Kidney (tissue), 14 donors: ENCODE data around the gene MAML2. TPM values are rescaled to one million over a fixed set of nuclear protein-coding genes. Genes with fewer than 3 reads are reported as not detected.
A peak's percentile ranks its signal among the peaks of the same experiment; 100 is the strongest.

ENCODE experiments used
- DNase-seq, 5 donors: peaks; one replicate each; pipeline ENCODE4 v3.0.0-alpha.2; 2013 to 2020
- FAIRE-seq: peaks from 2 replicates; lab custom pipeline; 2012; peaks lifted over from hg19 to GRCh38; lab: Jason Lieb, UNC
- H3K27ac ChIP-seq, 2 donors: one replicate each; pipeline ENCODE4 v1.7.0; 2013; ENCODE audit warnings: low read depth in 2 of 2, low read length in 2 of 2, inconsistent platforms in 1 of 2
- H3K27me3 ChIP-seq: one replicate; pipeline ENCODE4 v1.7.1; 2013; ENCODE audit warnings: low read length, inconsistent platforms; ENCODE audit not compliant: control insufficient read depth, insufficient read depth
- H3K36me3 ChIP-seq, 3 donors: one replicate each; pipeline versions ENCODE4 v1.7.0 to v1.7.1; 2013; ENCODE audit warnings: low read length in 3 of 3, control low read depth in 1 of 3, inconsistent platforms in 1 of 3; ENCODE audit not compliant: insufficient read depth in 3 of 3, control insufficient read depth in 2 of 3
- H3K4me1 ChIP-seq, 3 donors: one replicate each; pipeline versions ENCODE4 v1.7.0 to v1.7.1; 2013; ENCODE audit warnings: low read length in 3 of 3, inconsistent platforms in 1 of 3, low read depth in 1 of 3; ENCODE audit not compliant: control insufficient read depth in 2 of 3, insufficient read depth in 2 of 3
- H3K4me3 ChIP-seq, 3 donors: one replicate each; pipeline versions ENCODE4 v1.7.0 to v1.8.1; 2013; ENCODE audit warnings: low read length in 3 of 3, control low read depth in 1 of 3, inconsistent platforms in 1 of 3
- H3K9ac ChIP-seq, 3 donors: one replicate each; pipeline versions ENCODE4 v1.7.0 to v1.7.1; 2013; ENCODE audit warnings: low read length in 3 of 3, control low read depth in 1 of 3, inconsistent platforms in 1 of 3
- H3K9me3 ChIP-seq, 3 donors: one replicate each; pipeline versions ENCODE4 v1.7.0 to v1.7.1; 2013; ENCODE audit warnings: low read length in 3 of 3, control low read depth in 1 of 3, inconsistent platforms in 1 of 3; ENCODE audit not compliant: control insufficient read depth in 2 of 3, insufficient read depth in 1 of 3
- intact Hi-C: fragments of 100-400 bp; cut with DNase I; formaldehyde crosslinking; loops from one replicate; pipeline ENCODE4 v1.11.1; 2022
- polyA plus RNA-seq: library from polyadenylated mRNA; stranded (reverse); fragments of 350-450 nt; fragmentation: Illumina TruSeq; extraction: RNeasy Lipid Tissue Mini Kit (QIAGEN cat#74804); gene quantifications from one replicate; pipeline ENCODE4 v1.2.3, GENCODE V29; 2014; ENCODE audit warnings: low read depth, low replicate concordance; ENCODE audit not compliant: insufficient read depth
- total RNA-seq: library from RNA; stranded (reverse); fragmentation: NEBNext Ultra II Directional; extraction: Animal tissue kit (Norgen Biotek cat#: 25700); gene quantifications from one replicate; pipeline ENCODE4 v1.2.1, GENCODE V29; 2021
- TF ChIP-seq, protein P1 (sequence below): IDR thresholded peaks from 3 replicates; pipeline ENCODE4 v1.5.1; 2012; ENCODE audit warnings: mild to moderate bottlenecking, moderate library complexity, borderline replicate concordance; ENCODE audit not compliant: insufficient read depth; ENCODE audit errors: extremely low read depth
- donor health status: control.
- donor health status: control.
- donor health status: control.
- donor health status: control.
- donor health status: control.
- donor health status: DM: yes; HTN: yes; CAD: no.
- donor health status: Normal renal cell carcinoma (clear cell type).

Gene MAML2
- total and polyA plus RNA-seq, 2 donors from 2014 or later: 4.9 to 32.3 TPM

DNA sequence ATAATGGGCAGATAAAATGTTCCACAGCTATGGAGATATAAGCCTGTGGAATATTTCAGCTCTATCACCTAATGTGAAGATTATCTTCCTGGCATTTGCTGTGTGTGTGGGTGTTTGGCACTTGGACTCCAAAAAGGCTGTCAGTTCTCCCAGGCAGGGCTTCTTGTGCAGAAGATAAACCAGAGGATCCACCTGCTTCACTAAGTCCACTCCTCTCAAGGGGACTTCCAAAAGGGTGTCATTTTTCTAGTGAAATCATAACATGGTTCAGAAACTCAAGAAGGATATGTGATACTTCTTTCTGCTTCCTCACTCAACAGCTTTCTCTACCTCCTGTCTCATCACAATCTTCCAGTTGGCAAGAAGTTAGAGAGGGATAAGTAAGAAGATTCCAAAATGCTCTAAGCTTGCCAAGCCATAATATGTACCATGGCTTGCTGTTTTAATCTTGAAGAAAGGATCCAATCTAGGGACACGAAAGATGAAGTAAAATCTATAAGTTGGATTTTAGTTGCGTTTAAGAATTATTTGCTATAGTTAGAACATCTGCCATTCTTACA is 212.9 kb downstream of the MAML2 start:
- Histone ChIP-seq H3K9me3 (no peaks in the 10 kb centered on the region), H3K9ac (no peak overlapping the region), H3K4me1 (peaks cover 3 to 4% (median 3%) of the 10 kb centered on the region in 3 donors), H3K27me3 (no peaks in the 10 kb centered on the region), H3K36me3 (no peaks in the 10 kb centered on the region), H3K4me3 (no peak overlapping the region), H3K27ac (no peak overlapping the region)
- TF ChIP-seq, protein P1, sequence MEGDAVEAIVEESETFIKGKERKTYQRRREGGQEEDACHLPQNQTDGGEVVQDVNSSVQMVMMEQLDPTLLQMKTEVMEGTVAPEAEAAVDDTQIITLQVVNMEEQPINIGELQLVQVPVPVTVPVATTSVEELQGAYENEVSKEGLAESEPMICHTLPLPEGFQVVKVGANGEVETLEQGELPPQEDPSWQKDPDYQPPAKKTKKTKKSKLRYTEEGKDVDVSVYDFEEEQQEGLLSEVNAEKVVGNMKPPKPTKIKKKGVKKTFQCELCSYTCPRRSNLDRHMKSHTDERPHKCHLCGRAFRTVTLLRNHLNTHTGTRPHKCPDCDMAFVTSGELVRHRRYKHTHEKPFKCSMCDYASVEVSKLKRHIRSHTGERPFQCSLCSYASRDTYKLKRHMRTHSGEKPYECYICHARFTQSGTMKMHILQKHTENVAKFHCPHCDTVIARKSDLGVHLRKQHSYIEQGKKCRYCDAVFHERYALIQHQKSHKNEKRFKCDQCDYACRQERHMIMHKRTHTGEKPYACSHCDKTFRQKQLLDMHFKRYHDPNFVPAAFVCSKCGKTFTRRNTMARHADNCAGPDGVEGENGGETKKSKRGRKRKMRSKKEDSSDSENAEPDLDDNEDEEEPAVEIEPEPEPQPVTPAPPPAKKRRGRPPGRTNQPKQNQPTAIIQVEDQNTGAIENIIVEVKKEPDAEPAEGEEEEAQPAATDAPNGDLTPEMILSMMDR: no peak
- FAIRE-seq: no peak
- intact Hi-C loops: no loop called here
- no peak for DNase-seq

DNA sequence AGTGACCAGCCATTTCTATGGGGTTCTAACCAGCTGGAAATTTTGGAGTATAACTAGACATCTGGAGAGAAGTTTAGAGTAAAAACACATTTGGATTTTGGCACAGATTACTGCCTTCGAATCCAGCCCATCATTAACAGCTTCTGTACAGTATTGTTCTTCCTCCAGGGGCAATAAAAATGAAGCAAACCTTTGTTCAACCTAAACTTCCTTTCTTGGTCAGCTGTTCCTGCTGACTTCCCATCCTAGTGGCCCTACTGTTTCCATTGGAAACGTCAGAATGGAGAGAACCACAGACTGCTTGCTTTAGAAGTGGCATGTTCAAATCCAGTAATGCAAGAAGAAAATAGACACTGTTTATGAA is 215.4 kb downstream of the MAML2 start:
- Histone ChIP-seq H3K9me3 (no peaks in the 10 kb centered on the region), H3K9ac (no peak overlapping the region), H3K4me1 (peaks cover 0 to 3% (median 3%) of the 10 kb centered on the region in 3 donors), H3K36me3 (no peaks in the 10 kb centered on the region), H3K27me3 (no peaks in the 10 kb centered on the region), H3K4me3 (no peak overlapping the region), H3K27ac (no peak overlapping the region)
- FAIRE-seq (no peak), DNase-seq (peak in 1 of 5 donors; percentile 77)
- intact Hi-C loops: no loop called here
- TF ChIP-seq, protein P1: no peak

DNA sequence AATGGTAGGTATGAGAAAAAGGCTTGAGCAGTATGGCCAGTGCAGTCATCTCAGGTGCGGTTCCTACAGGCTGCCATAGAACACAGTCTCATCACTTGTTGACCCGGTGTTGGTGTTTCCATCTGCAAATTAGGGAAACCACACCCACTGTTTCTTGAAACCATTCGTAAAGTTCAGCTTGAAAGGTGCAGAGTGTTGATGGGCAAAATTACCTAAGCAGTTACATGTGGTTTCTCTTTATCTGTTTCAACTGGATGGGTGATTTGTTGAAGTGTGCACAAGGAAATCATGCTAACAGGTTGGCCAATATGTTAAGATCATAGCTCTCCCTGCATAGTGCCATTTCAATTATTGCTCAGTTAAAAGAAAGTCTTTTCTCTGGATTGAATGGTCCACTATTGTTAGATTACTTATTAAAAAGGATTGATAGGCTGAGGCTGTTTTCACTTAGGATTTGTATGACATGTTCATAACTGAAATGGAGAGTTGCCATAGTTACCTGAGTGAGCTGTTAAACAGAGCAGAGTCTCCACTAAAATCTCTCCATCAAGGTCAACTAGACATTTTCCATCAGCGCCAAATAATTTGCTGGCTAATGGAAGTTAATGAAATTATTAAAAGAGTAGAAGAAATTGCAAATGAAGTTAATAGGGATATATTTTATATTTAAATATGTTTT is 215.9 kb downstream of the MAML2 start:
- H3K36me3 ChIP-seq: no peaks in the 10 kb centered on the region
- H3K4me3 ChIP-seq: no peak overlapping the region
- DNase-seq (peak in 1 of 5 donors; percentile 53), FAIRE-seq (no peak)
- TF ChIP-seq, protein P1: no peak
- H3K27ac ChIP-seq: no peak overlapping the region
- no peaks in the 10 kb centered on the region for H3K9me3 ChIP-seq
- no peaks in the 10 kb centered on the region for H3K27me3 ChIP-seq
- H3K4me1 ChIP-seq: peaks cover 0 to 3% (median 3%) of the 10 kb centered on the region in 3 donors
- H3K9ac ChIP-seq: no peak overlapping the region
- intact Hi-C loops: no loop called here
